OCI-LY3 (cell line): ENCODE data around the gene PTGER2.

Experiments
- CTCF ChIP-seq: fragments of 200-600, 300-600 bp; sonication (generic); IDR thresholded peaks from 2 replicates; pipeline ENCODE4 v1.5.1; 2014; ENCODE audit warnings: antibody characterized with exemption, low read length, low read depth
- EZH2phosphoT487 ChIP-seq: fragments of 200-600 bp; shearing (Covaris generic); IDR thresholded peaks from 2 replicates; pipeline ENCODE4 v1.6.1; 2018; ENCODE audit warnings: antibody characterized with exemption, mixed run types, low read depth

GRCh38 chr14:52377940-52378339 lies 63.8 kb downstream of the PTGER2 start:
- 0 out of 2 replicates have a peak, but pooled peaks have one; percentile 18 for TF ChIP-seq CTCF
- no peak for TF ChIP-seq EZH2phosphoT487
